Sigmoid colon (tissue), 7 donors: ENCODE data around the gene ANTXRL. TPM values are rescaled to one million over a fixed set of nuclear protein-coding genes. Genes with fewer than 3 reads are reported as not detected.
"Not testable (repeated sequence)": the region's sequence is repeated elsewhere in the genome, so short reads cannot be mapped to it uniquely, and the experiment has no call there.

Experiments
- DNase-seq: peaks from one replicate; pipeline ENCODE4 v3.0.0-alpha.2; 2019
- H3K27ac ChIP-seq, 4 donors: fragments of 200-600 bp; sonication (generic); one replicate each; pipeline ENCODE4 v1.5.1; 2016 to 2019; ENCODE audit warnings: mild to moderate bottlenecking in 1 of 4
- H3K27me3 ChIP-seq, 3 donors: fragments of 200-600 bp; sonication (generic); one replicate each; pipeline ENCODE4 v1.5.1; 2019; ENCODE audit warnings: mild to moderate bottlenecking in 1 of 3
- H3K36me3 ChIP-seq, 4 donors: fragments of 200-600 bp; sonication (generic); one replicate each; pipeline ENCODE4 v1.5.1; 2016 to 2019
- H3K4me1 ChIP-seq, 4 donors: fragments of 200-600 bp; sonication (generic); one replicate each; pipeline ENCODE4 v1.5.1; 2017 to 2019
- H3K4me3 ChIP-seq, 4 donors: fragments of 200-600 bp; sonication (generic); one replicate each; pipeline ENCODE4 v1.5.1; 2017 to 2019; ENCODE audit warnings: mild to moderate bottlenecking in 2 of 4, moderate library complexity in 1 of 4
- H3K9me3 ChIP-seq, 4 donors: fragments of 200-600 bp in 3 of 4; sonication (generic) in 3 of 4; one replicate each; pipeline versions ENCODE4 v1.5.1 to v1.6.1; 2013 to 2019
- EP300 ChIP-seq, 4 donors: sonication (generic); formaldehyde crosslinking; IDR thresholded peaks; one replicate each; pipeline ENCODE4 v1.6.1; 2017; ENCODE audit warnings: antibody characterized with exemption in 4 of 4
- POLR2A ChIP-seq, 2 donors: fragments of 450-650 bp; IDR thresholded peaks; one replicate each; pipeline ENCODE4 v1.6.1; 2016; ENCODE audit warnings: antibody characterized with exemption in 2 of 2, mild to moderate bottlenecking in 2 of 2, moderate library complexity in 2 of 2
- POLR2AphosphoS5 ChIP-seq, 4 donors: sonication (generic); formaldehyde crosslinking; IDR thresholded peaks; one replicate each; pipeline ENCODE4 v1.6.1; 2017; ENCODE audit warnings: antibody characterized with exemption in 4 of 4
- WGBS, 2 donors: extraction: QIAGEN DNeasy Blood & Tissue Kit; methylation state at CpG; one replicate each; pipeline ENCODE4 v1.1.7; 2013; 5-methylcytosine and 5-hydroxymethylcytosine counted together
- intact Hi-C: fragments of 100-400 bp; cut with DNase I; formaldehyde crosslinking; loops from one replicate; pipeline ENCODE4 v1.15.1; 2023
- polyA plus RNA-seq, 3 donors: library from polyadenylated mRNA; stranded (reverse); fragments of 200-250 nt; gene quantifications; one replicate each; pipeline ENCODE4 v1.2.3, GENCODE V29; 2013
- total RNA-seq, 4 donors: library from RNA; depleted of rRNA; stranded (reverse); fragments of >200 nt; gene quantifications; one replicate each; pipeline ENCODE4 v1.1.0, GENCODE V29; 2016
- TF ChIP-seq, protein P1 (sequence below), 4 experiments: fragments of 450-650 bp in 3 of 4; fragments of 200-600 bp in 1 of 4; IDR thresholded peaks; one replicate each; pipeline ENCODE4 v1.5.1; 2016 to 2019; ENCODE audit warnings: antibody characterized with exemption in 4 of 4, mild to moderate bottlenecking in 3 of 4, moderate library complexity in 2 of 4
- donor health status: healthy with polysubstance abuse.
- donor health status: Bipolar disorder and iron deficiency.
- donor health status: healthy.

The ANTXRL gene
- total and polyA plus RNA-seq, 7 donors: not detected

DNA sequence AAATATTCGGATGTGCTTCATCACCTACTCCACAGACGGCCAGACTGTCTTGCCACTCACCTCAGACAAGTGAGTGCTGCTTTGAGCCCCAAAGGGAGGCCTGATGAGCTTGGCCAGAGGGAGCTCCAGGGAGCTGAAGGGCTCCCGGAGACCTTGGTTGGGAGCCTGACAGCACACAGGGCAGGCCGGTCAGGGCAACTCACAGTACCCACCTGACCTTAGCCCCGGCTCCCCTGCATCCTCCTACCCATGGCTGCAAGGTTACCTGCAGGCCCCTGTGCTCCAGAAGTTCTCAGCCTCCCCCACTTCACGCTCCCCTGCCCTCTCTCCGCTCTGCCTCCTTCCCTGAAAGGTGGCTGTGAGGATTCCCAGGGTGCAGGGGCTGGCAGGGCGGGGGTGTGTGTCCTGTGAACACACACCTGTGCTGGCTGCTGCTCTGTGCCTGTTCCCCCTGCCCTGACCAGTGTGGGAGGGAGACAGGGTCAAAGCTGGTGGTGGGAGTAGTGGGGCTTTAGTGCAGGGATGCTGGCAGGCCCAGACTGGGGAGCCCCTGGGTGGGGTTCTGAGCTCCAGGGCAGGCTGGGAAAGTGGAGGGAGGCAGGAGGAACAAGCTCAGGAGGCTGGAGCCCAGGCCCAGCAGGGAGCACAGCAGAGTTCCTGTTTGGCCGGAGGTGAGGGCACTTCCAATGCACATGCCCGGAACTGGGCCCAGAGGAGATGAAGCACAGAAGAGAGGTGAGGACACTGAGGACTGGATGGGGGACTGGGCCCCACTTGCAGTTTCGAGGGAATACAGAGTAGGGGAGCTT, 7.2 kb downstream of the ANTXRL start:
- DNase-seq: peak; percentile 30
- Histone ChIP-seq H3K36me3 (no peaks in the 10 kb centered on the region), H3K27ac (no peak overlapping the region), H3K4me3 (no peak overlapping the region), H3K4me1 (no peaks in the 10 kb centered on the region), H3K27me3 (no peaks in the 10 kb centered on the region), H3K9me3 (no peaks in the 10 kb centered on the region)
- WGBS, 2 donors: 89 to 91% methylated on average over 11 of the region's 11 CpGs
- no peak for TF ChIP-seq EP300 (IDR thresholded peaks at IDR 0.05)
- TF ChIP-seq POLR2AphosphoS5 (IDR thresholded peaks at IDR 0.05): no peak
- TF ChIP-seq, protein P1, sequence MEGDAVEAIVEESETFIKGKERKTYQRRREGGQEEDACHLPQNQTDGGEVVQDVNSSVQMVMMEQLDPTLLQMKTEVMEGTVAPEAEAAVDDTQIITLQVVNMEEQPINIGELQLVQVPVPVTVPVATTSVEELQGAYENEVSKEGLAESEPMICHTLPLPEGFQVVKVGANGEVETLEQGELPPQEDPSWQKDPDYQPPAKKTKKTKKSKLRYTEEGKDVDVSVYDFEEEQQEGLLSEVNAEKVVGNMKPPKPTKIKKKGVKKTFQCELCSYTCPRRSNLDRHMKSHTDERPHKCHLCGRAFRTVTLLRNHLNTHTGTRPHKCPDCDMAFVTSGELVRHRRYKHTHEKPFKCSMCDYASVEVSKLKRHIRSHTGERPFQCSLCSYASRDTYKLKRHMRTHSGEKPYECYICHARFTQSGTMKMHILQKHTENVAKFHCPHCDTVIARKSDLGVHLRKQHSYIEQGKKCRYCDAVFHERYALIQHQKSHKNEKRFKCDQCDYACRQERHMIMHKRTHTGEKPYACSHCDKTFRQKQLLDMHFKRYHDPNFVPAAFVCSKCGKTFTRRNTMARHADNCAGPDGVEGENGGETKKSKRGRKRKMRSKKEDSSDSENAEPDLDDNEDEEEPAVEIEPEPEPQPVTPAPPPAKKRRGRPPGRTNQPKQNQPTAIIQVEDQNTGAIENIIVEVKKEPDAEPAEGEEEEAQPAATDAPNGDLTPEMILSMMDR (IDR thresholded peaks at IDR 0.05): no peak
- no peak for TF ChIP-seq POLR2A (IDR thresholded peaks at IDR 0.05)
- intact Hi-C loops: no loop called here

- TF ChIP-seq POLR2A (IDR thresholded peaks at IDR 0.05) (no peak), POLR2AphosphoS5 (IDR thresholded peaks at IDR 0.05) (no peak)
- Histone ChIP-seq H3K27ac (no peak overlapping the region), H3K27me3 (no peaks in the 10 kb centered on the region), H3K4me1 (no peaks in the 10 kb centered on the region), H3K36me3 (no peaks in the 10 kb centered on the region), H3K9me3 (no peaks in the 10 kb centered on the region), H3K4me3 (no peak overlapping the region)
- intact Hi-C loops: no loop called here
- DNase-seq: peak; percentile 52
- 94 to 95% methylated on average over 8 of the region's 8 CpGs for WGBS, 2 donors
Measured at GRCh38 chr10:46294641-46295220, 7.9 kb downstream of the ANTXRL start.

GRCh38 chr10:46295350-46296010, 8.7 kb downstream of the ANTXRL start:
- H3K36me3 ChIP-seq, H3K4me3 ChIP-seq, intact Hi-C loops, H3K27ac ChIP-seq, H3K27me3 ChIP-seq, DNase-seq, H3K4me1 ChIP-seq, H3K9me3 ChIP-seq: not testable (repeated sequence)
- 76 to 81% methylated on average over 3 of the region's 3 CpGs for WGBS, 2 donors

DNA sequence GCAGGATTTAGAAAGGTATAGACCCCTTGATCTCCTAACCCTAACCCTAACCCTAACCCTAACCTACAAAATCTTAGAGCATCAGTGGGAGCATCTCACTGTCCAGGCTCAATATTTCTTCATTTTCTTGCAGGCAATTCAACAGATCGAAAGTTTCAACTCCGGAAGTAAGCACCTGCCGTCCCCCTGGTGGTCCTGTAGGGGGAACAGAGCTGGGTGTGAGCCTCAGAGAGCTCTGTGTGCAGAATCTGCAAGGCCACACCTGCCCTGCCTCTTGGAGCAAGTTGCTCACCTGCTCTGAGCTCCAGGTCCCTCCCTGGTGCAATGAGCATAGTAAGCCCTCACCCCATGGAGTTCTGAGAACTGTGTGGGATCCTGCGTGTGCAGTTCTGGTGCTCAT, 9.3 kb downstream of the ANTXRL start:
- H3K36me3 ChIP-seq, intact Hi-C loops, H3K4me3 ChIP-seq, H3K27ac ChIP-seq, H3K4me1 ChIP-seq, H3K27me3 ChIP-seq, DNase-seq, H3K9me3 ChIP-seq: not testable (repeated sequence)
- WGBS, 2 donors: 76 to 82% methylated on average over 4 of the region's 4 CpGs

DNA sequence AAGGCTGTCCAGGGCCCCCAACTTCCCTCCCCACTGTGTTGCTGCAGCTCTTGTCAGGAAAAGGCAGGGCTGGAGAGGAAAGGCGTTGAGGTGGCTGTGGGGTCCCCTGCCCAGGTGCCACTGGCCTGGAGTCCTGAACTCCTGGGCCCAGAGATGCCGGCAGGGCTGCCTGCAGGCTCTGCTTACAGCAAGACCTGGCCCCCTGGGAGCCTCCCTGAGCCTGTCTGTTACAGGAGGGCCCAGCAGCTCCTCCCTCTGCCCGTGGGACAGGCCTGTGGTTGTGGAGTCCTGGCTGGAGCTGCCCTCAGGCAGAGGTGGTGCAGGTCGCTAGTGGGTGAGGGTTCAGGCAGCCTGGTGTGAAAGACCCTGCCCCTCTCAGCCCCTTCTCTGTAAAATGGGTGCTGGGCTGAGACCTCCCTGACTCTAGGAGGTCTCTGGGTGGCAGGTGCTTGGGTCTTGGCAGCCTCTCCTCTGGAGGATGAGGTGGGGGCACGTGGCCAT, 9.9 kb downstream of the ANTXRL start:
- peak; percentile 61 for DNase-seq
- Histone ChIP-seq H3K4me1 (no peaks in the 10 kb centered on the region), H3K4me3 (no peak overlapping the region), H3K27ac (no peak overlapping the region), H3K9me3 (no peaks in the 10 kb centered on the region), H3K36me3 (no peaks in the 10 kb centered on the region), H3K27me3 (no peaks in the 10 kb centered on the region)
- WGBS, 2 donors: 61 to 74% methylated on average over 5 of the region's 5 CpGs
- TF ChIP-seq POLR2A (IDR thresholded peaks at IDR 0.05) (no peak), POLR2AphosphoS5 (IDR thresholded peaks at IDR 0.05) (no peak)
- TF ChIP-seq, protein P1 (IDR thresholded peaks at IDR 0.05): no peak
- intact Hi-C loops: no loop called here

DNA sequence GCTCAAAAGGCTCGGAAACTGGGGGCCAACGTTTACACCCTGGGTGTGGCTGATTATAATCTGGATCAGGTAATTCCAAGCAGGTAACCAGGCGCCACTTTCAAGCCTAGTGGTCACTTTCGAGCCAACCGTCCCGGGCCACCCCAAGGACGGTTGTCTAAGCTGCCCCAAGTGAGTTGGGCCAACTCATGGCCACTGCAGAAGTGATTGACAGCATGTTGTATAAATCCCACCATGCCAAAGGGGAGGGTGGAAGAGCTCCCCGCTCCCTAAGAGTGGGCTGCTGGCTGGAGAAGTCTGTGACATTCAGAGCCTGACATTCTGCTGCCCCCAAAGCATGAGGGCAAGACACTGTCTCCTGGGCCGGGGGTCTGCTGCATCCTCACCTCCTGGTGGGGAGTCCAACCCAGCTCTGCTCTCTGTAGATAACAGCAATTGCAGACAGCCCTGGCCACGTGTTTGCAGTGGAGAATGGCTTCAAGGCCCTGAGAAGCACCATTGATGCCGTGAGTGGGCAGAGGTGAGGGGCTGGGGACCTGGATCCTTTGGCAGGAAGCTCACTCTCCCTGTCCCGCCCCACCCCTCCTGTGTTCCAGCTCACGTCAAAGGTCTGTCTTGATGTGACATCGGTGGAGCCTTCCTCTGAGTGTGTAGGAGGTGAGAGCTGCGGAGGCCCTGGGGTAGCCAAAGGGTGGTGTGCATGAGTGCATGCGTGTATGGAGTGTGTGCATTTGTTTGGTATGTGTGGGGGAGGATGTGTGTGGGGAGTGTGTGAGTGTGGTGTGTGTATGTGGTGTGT, 10.8 kb downstream of the ANTXRL start:
- Histone ChIP-seq H3K9me3 (no peaks in the 10 kb centered on the region), H3K4me3 (no peak overlapping the region), H3K27me3 (no peaks in the 10 kb centered on the region), H3K4me1 (no peaks in the 10 kb centered on the region), H3K36me3 (no peaks in the 10 kb centered on the region), H3K27ac (no peak overlapping the region)
- DNase-seq: peak; percentile 50
- WGBS, 2 donors: 75 to 83% methylated on average over 16 of the region's 16 CpGs
- intact Hi-C loops: no loop called here
- TF ChIP-seq, protein P1 (IDR thresholded peaks at IDR 0.05): no peak
- TF ChIP-seq EP300 (IDR thresholded peaks at IDR 0.05): no peak
- no peak for TF ChIP-seq POLR2A (IDR thresholded peaks at IDR 0.05)
- no peak for TF ChIP-seq POLR2AphosphoS5 (IDR thresholded peaks at IDR 0.05)
